ENCODE data around the gene ZNF583. TPM values are rescaled to one million over a fixed set of nuclear protein-coding genes. Genes with fewer than 3 reads are reported as not detected.

The ZNF583 gene
- total RNA-seq, 2 donors from 2014 or later: 1.3 to 2.1 TPM

GRCh38 chr19:56369886-56370676, 34.1 kb upstream of the ZNF583 start:
- no peak for TF ChIP-seq CTCF (IDR thresholded peaks at IDR 0.05)
- DNase-seq: no peak
- H3K9ac ChIP-seq (ENCODE audit: low read depth in 2 of 2, low read length in 2 of 2): no peak overlapping the region
- H3K36me3 ChIP-seq: peaks cover 4% of the 10 kb centered on the region
- no peaks in the 10 kb centered on the region for H3K9me3 ChIP-seq
- no peak overlapping the region for H3K27ac ChIP-seq
- intact Hi-C loops (cut with DNase I): no loop called here
- no peaks in the 10 kb centered on the region for H3K4me1 ChIP-seq
- no peak overlapping the region for H3K4me3 ChIP-seq
- no peaks in the 10 kb centered on the region for H3K27me3 ChIP-seq

- no peaks in the 10 kb centered on the region for H3K9me3 ChIP-seq
- peaks cover 11% of the 10 kb centered on the region for H3K36me3 ChIP-seq
- intact Hi-C loops (cut with DNase I): no loop called here
Measured at GRCh38 chr19:56372281-56372680, 31.9 kb upstream of the ZNF583 start.

GRCh38 chr19:56377105-56377924, 26.8 kb upstream of the ZNF583 start:
- no peak overlapping the region for H3K27ac ChIP-seq
- intact Hi-C loops (cut with DNase I): no loop called here
- H3K9ac ChIP-seq (ENCODE audit: low read depth in 2 of 2, low read length in 2 of 2): no peak overlapping the region
- H3K27me3 ChIP-seq: no peaks in the 10 kb centered on the region
- H3K4me3 ChIP-seq: no peak overlapping the region
- no peak for TF ChIP-seq CTCF (IDR thresholded peaks at IDR 0.05)
- peaks cover 11% of the 10 kb centered on the region for H3K36me3 ChIP-seq
- peaks cover 3% of the 10 kb centered on the region for H3K9me3 ChIP-seq
- no peaks in the 10 kb centered on the region for H3K4me1 ChIP-seq
- no peak for DNase-seq

More at GRCh38 chr19:56372281-56372680, 31.9 kb upstream of the ZNF583 start:
- Histone ChIP-seq H3K4me1 (no peaks in the 10 kb centered on the region), H3K27ac (no peak overlapping the region), H3K27me3 (no peaks in the 10 kb centered on the region), H3K4me3 (no peak overlapping the region), H3K9ac (ENCODE audit: low read depth in 2 of 2, low read length in 2 of 2) (no peak overlapping the region)
- TF ChIP-seq CTCF (IDR thresholded peaks at IDR 0.05): no peak
- no peak for DNase-seq

GRCh38 chr19:56383826-56384605, 20.1 kb upstream of the ZNF583 start:
- Histone ChIP-seq H3K4me1 (no peaks in the 10 kb centered on the region), H3K9me3 (no peaks in the 10 kb centered on the region), H3K9ac (ENCODE audit: low read depth in 2 of 2, low read length in 2 of 2) (no peak overlapping the region), H3K36me3 (no peaks in the 10 kb centered on the region), H3K27ac (no peak overlapping the region), H3K27me3 (no peaks in the 10 kb centered on the region), H3K4me3 (no peak overlapping the region)
- no peak for TF ChIP-seq CTCF (IDR thresholded peaks at IDR 0.05)
- intact Hi-C loops (cut with DNase I): no loop called here
- DNase-seq: no peak
